ENCODE data around the gene SUSD4.

SUSD4 gene

DNA sequence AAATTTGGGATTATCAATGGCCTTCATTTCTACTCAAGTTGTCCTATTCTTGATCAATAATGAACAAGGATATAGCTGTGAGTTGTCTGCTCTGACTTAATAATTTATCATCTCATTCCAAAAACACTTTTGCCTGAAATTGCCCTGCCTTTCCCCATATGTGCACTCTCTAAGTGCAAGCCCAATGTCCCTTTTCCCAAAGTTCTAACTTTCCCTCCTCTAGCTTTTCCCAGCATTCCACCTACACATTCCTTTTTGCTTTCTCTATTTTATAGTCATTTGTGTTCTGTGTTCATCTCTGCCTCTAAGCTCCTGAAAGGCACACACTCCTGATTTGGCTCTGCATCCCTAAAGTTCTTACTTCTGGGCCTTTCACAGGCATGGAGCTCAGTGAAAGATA lies 34.7 kb downstream of the SUSD4 start:
- DNase-seq (ENCODE audit: low spot score): no peak

DNA sequence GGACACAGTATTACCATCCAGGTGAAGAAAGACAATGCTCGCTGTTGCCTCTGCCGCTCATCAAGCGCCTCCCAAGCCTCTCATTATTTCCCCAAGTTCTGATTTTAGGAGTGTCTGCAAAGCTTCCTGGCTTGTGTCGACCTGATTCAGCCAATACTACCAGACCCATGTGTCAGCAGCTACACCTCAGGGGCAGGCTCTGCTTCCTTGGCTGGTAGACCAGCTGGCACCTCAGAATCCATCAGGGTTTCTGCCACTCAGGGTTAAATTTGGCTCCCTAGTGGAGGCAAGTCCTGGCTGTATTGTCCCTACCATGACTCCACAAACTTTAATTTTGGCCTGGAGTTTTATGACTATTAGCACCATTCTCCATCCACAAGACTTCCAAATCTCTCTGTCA lies 35.4 kb downstream of the SUSD4 start:
- no peak for DNase-seq (ENCODE audit: low spot score)

DNA sequence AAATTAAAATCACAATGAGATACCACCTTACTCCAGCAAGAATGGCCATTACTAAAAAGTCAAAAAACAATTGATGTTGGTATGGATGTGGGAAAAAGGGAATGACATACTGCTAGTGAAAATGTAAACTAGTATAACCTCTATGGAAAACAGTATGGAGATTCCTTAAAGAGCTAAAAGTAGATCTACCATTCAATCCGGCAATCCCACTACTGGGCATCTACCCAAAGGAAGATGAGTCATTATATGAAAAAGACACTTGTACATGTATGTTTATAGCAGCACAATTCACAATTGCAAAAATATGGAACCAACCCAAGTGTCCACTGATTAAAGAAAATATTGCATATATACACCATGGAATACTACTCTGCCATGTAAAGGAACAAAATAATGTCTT lies 37.2 kb downstream of the SUSD4 start:
- DNase-seq (ENCODE audit: low spot score): no peak

DNA sequence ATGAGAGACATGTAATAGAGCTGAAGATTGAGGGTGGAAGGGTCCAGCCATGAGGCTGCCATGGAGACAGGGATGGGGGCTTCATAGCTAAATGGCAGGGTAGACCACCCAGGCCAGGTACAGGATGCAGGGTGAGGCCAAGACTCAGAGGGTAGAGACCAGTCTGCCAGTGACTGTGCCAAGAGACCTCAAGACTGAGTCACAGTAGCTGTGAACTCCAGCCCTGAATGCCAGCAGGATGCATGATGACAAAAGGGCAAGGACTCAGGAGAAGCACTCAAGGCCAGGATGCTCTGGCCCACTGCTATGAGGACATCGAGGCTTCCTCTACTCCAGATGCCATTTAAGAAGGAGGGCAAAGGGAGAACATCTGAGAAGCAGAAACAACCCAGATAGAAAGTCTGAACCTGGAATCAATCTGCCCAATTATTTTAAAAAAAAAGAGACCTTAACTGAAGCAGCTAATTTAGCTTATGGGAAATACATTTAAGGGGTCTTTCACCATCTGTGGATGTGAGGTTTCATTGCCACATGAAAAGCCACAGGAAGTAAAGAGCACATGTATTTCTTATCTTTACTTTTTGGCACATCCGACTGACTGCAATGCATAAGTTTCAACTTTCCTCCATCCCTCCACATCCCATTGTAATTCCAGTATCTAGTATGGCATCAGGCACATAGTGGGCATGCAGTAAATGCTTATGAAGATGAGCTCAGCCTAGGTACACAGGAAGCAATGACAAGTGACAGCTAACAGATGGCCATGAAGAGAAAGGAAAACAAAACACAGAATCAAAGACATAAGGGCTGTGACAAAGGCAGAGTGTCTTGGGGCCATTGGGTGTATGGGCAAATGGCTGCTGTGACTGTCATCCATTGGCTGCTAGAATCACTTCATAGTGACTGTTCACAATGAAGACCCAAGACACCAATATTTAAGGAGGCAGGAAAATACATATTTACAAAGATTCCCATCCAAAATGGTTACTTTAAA lies 40.2 kb downstream of the SUSD4 start:
- DNase-seq (ENCODE audit: low spot score): no peak

DNA sequence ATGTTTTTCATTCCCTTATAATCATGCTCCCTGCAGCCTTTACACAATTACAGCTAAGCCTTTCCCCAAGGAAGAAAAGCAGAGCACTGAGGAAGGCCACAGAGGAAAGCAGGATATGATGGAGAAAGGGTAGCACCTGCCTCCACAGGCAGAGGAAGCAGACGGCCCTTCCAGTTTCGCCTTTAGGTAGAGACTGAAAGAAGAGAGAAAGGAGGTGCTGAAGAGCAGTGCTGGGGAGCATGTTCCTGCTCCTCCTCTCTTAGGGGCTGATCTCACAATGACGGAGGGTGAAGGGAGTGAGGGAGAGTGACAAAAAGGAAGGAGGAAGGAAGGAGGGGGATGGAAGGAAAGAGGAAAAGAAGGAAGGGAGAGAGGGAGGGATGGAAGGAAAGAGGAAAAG lies 41.1 kb downstream of the SUSD4 start:
- DNase-seq (ENCODE audit: low spot score): no peak

DNA sequence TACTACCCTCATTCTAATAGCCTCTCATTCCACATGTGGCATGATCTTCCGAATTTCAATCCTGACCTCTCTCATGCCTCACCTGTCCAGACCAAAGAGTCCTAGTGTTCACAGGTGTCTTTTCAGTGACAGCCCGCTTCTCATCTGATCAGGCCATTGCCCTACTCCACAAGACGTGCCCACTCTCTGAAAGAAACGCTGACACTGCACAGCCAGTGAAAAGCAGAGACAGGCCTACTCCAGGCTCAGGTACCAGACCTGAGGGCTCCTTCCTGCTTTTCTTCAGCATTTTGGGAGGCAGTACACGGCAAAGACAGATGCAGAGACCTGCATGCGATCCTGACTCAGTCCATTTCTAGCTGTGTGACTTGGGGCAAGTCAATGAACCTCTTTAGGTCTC lies 43.0 kb downstream of the SUSD4 start:
- no peak for DNase-seq (ENCODE audit: low spot score)

DNA sequence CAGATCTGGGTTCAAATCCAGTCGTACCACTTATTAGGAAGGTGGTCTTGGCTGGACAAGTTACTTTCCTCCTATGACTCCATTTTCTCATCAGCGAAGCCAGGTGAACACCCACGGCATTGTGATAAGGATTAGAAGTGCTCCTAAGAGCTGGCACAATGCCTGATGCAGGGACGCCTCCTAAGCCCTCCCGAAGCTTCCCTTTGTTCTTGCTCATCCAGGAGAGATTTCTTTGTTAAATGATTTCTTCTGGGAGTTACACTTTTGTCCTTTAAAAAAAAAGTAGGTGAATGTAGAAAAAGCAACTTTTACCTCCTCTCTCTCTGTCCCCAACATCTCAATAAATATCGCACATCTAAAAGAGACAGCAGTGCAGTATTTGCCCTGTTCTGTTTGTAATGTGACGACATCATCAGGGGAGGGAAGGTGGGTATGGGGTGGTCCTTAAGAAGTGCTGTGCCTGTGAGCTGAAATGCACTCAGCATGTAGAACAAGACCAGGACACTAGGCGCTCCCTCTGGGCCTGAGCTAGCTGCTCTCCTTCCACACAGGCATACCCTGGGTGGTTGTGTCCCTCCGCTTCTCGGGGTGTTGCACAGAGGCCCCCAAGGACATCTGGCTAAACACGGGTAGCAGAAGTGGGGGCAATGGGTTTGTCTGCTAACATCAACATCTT lies 43.9 kb downstream of the SUSD4 start:
- no peak for DNase-seq (ENCODE audit: low spot score)

DNA sequence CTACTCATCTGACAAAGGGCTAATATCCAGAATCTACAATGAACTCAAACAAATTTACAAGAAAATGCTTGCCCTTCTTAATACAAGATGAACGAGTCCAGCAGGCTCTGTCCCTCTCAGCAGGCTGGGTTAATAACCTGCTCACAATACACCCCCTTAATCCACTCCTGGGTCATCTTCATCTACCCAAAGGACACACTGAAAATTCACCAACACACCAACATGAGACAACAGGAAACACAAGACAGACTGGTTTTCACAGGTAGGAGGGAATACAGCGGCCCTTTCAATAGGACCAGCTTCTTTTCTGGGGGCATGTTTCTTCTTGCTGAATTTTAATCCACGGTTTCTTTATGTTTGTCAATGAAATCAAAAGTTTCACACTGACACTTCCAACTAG lies 44.6 kb downstream of the SUSD4 start:
- no peak for DNase-seq (ENCODE audit: low spot score)

DNA sequence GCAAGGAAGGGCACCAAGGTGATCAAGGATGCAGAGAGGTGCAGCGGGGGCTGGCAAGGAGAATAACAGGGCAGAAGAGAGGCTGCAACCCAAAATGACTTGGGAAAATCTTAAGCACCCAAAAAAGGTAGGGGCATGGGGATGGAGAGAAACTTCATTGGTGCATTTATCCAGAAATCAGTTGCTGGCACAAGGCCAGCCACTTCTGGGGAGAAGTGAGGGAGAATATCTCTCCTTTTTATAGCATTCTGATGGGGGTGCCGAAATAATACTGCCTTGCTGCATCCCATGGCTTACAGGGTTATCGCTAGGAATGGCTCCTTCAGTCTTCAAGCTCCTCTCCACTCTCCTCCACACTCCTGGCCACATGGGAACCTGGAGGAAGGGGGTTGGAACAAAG lies 47.9 kb downstream of the SUSD4 start:
- no peak for DNase-seq (ENCODE audit: low spot score)

DNA sequence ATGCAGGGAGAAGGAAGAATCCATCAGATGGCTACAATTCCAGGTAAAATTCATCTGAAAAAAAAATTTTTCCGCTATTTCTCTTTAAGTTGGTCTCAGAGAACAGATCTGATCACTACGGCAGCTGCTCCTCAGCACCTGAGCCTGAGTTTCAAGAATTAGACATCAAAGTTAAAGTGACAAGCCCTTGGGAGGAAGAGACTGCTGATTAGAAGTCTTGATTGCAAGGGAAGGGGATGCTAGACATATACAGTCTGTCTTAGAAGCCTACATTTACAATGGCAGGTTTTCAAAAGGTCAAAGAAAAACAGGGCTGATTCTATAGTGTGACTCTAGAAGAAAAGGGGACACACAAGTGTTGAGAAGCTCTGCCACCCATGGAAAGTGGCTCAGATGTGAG lies 48.3 kb downstream of the SUSD4 start:
- no peak for DNase-seq (ENCODE audit: low spot score)

DNA sequence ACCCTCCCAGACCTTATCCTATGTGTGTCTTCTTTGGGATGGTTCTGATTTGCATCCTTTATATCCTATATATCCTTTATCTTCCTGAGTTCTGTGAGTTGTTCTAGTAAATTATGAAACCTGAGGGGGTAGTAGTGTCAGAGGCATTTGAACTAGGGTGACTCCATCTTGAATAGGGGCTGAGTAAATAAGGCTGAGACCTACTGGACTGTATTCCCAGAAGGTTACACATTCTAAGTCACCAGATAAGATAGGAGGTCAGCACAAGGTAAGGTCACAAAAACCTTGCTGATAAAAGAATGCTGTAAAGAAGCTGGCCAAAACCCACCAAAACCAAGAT lies 50.6 kb downstream of the SUSD4 start:
- no peak for DNase-seq (ENCODE audit: low spot score)

DNA sequence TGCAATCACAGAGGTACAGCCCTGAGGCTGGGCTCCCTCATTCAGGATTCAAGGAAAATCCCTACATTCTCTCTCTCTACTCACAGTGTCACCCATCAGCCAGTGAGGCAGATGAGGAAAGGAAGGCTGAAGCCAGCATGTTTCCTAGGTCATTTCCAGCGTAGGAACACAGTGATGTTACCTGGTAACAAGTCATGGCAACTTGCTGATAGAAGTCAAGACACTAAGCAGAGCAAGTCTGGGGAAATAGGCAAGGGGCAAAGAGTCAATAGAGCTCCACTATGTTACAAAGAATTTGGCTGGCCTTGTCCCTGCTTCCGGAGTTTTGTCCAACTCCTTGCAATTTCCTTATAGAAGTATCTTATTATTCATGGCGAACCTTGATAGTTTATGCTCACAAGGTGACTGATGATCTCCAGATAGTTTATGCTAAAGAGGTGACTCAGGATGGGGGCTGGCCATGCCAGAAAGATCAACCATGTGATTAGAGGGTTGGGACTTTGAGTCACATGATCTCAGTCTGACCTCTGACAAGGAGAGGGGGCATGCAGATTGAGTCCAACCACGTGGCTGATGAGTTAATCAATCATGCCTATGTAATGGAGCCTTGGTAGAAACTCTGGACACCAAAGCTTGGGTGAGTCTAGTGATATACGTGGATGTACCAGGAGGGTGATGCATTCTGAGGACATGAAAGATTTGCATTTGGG lies 51.1 kb downstream of the SUSD4 start:
- no peak for DNase-seq (ENCODE audit: low spot score)

DNA sequence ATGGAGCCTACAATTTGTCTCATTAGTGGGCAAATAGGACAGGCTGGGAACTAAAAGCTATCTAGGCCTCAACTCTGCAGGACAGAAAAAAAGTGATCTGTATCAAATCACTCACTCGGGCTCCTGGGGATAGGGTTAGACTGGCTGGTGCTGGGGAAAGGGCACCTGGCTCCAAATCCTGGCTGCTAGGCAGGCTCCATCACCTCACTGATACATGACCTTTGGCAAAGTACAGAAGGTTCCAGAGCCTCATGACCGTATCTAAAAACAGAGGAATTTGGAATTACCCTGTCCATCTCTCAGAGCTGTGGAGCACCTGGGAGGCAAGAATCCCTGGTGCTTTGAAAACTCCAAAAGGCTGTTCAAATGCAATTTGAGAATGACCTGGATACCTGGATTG lies 51.7 kb downstream of the SUSD4 start:
- no peak for DNase-seq (ENCODE audit: low spot score)

DNA sequence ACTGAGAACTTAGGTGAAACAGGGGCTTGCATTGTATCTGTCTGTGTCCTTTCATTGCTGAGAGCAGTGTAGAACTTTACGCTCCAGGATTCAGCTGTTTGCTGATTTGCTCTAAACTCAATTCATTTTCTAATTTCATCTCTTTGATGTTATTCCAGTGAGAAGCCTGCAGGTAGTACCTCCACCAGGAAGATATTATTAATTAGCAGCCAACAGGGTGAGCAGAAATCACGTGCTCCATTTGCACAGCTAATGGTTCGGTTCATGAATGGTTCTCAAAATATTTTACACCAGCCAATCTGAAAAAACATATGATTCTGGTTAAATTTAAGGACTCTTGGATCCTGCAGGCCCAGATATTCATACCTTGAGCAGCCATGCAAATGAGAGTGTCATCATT lies 52.1 kb downstream of the SUSD4 start:
- DNase-seq (ENCODE audit: low spot score): no peak

DNA sequence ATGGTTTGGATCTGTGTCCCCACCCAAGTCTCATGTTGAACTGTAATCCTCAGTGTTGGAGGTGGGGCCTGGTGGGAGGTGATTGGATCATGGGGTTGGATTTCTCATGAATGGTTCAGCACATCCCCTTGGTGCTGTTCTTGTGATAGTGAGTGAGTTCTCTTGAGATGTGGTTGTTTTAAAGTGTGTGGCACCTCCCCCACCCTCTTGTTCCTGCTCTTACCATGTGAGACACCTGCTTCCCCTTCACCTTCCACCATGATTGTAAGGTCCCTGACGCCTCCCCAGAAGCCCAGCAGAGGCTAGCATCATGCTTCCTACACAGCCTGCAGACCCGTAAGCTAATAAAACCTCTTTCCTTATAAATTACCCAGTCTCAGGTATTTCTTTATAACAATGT lies 55.8 kb downstream of the SUSD4 start:
- no peak for DNase-seq (ENCODE audit: low spot score)

DNA sequence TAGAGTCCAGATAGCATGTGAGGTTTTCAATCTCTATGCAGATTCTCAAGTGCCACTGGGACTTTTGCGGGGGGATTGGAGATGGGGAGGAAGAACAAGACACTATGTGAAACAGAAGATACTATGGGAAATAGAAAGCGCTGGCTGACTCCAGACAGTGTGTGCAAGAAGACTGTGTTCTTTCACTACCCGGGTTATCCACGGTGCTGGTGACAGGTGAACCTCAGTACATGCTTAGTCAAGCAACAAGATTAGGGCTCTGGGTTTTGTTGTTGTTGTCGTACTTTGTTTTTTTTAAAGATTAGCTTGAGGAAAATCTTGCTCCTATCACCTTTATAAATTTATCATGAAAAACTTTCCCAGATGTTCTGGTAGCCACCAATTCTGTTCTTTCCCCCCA lies 56.4 kb downstream of the SUSD4 start:
- no peak for DNase-seq (ENCODE audit: low spot score)

DNA sequence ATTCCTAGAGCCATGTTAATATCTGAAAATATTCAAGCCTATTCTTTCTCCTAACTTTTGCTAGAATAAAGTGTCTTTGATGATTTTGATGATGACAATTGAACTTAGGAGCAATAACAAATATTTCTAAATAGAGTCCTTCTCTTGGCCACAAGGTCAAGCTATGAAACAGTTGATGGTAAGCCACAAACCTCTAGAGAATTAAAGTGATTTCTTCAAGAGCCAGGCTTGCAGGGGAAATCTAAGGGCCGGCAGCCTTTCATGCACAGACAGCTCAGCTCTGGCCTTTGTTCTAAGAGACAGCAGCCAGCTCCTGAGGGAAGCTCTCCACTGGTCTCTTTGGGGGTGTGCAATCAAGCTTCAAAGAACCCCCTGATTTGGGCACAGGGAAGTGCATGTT lies 59.0 kb downstream of the SUSD4 start:
- DNase-seq (ENCODE audit: low spot score): no peak

DNA sequence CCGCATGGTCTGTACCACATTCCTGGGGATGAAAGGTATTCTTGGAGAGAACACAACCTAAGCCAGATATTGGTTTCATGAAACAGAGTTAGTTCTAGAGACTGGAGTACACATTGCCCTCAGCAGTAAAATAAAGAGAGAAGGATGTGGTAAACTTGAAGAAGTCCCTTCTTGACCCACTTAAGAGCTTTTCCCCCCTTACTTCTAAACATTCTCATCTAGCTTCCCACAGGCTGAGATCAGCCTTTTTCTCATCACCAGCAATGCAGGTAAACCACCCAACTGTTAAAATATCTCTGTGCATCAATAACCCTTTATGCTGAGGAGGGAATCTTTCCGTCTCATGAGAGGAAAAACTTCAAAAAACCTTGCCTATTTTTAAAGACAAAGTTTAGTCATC lies 62.6 kb downstream of the SUSD4 start:
- no peak for DNase-seq (ENCODE audit: low spot score)

DNA sequence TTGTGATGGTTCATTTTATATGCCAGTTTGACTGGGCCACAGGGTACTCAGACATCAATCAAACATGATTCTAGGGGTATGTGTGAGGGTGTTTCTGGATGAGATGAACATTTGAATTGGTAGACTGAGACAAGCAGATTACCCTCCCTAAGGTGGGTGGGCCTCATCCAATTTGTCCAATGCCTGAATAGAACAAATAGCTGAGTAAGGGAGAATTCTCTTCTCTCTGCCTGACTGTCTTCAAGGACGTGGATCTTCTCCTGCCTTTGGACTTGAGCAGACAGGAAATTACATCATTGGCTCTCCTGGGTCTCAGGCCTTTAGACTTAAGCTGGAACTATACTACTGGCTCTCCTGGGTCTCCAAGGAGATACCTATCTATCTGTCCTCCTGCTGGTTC lies 64.4 kb downstream of the SUSD4 start:
- DNase-seq (ENCODE audit: low spot score): no peak

DNA sequence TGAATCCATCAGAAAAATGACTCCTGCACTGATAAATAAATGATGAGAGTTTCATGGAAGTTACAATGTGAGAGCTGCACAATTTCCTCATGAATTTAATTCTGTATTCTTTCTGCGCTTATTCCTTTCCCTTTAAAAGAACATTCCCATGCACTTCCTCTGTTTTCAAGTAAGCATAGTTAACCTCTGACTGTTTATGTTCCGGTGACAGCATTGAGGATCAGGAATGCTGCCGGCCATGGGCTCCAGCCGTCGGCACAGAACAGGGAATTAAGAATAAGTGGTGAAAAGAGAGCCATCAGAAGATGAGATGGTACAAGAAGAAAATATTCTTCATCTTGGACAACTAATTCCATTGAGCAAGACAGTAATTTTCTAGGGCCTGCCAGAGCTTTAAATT lies 65.3 kb downstream of the SUSD4 start:
- peak; percentile 61 for DNase-seq (ENCODE audit: low spot score)

DNA sequence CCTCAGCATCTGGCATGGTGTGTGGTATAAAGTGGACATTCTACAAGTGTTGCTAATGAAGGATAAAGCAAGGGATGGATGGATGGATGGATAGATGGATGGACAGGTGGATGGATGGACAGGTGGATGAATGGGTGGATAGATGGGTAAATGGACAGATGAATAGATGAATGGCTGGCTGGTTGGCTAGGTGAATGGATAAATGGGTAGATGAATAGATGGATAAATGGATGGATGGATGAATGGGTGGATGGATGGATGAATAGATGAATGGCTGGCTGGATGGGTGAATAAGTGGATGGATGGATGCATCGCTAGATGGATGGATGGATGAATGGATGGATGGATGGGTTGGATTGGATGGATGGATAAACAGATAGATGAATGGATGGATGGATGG lies 66.2 kb downstream of the SUSD4 start:
- no peak for DNase-seq (ENCODE audit: low spot score)

DNA sequence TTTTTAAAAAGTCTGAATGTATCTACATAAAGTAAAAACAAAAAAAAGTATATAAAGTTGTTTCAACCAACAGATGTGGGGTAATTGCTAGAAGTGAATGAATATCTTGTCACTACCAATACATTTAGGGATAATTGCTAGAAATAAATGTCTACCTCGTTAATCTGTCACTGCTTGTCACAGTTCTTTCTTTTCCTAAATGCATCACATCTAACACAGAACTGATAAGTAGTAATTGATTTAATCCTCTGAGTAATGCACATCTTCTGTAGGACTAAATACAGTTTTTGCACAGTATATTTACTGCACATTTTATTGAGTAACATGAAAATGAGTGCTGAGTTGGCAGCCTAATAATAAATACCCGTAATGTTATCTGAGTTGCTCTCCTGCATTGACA lies 72.2 kb downstream of the SUSD4 start:
- no peak for DNase-seq (ENCODE audit: low spot score)

DNA sequence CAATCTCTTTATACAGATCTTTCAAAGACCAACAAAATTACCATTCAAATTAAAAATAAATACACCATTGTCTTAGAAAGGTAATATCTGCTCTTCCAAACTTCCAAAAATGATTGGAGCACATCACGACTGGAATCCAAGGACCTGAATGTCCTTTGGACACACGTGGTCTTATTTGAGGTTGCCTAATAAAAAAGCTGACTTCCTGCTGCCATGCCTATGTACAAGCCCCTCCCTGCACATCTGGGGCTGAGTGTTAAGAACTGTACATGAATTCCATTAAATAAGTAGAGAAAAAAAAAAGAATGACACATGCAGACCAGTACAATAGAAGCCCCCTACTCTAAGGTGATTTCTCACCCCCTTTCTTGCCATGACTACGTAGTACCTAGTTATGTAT lies 73.6 kb downstream of the SUSD4 start:
- no peak for DNase-seq (ENCODE audit: low spot score)

Data from AG08395 (cell line).